Stimulated activated CD8-positive, alpha-beta memory T cell treated with anti-CD3 and anti-CD28 coated beads, Interleukin-7, amount 100 ng/mL, for 1 hour (primary cell): ENCODE data around the gene WDFY2.

Source experiments
- DNase-seq, 2 donors: peaks; one replicate each; pipeline ENCODE4 v3.0.0-alpha.2; 2020; ENCODE audit warnings: low read depth in 2 of 2

WDFY2 gene

GRCh38 chr13:51797664-51798488 is 213.6 kb downstream of the WDFY2 start:
- no peak for DNase-seq

- no peak for DNase-seq
Observed at GRCh38 chr13:51799261-51799660, 215.0 kb downstream of the WDFY2 start.

GRCh38 chr13:51800486-51800885 is 216.2 kb downstream of the WDFY2 start:
- no peak for DNase-seq

GRCh38 chr13:51801631-51802099 is 217.4 kb downstream of the WDFY2 start:
- no peak for DNase-seq

GRCh38 chr13:51802631-51803418 is 218.6 kb downstream of the WDFY2 start:
- no peak for DNase-seq

GRCh38 chr13:51803422-51804294 is 219.4 kb downstream of the WDFY2 start, which contains the start of gene DHRS12:
TSS of gene DHRS12 (minus strand) at chr13:51804163. CDS start at chr13:51799659, 4,504 bp downstream.
- DNase-seq: peak; percentile 72 to 75

GRCh38 chr13:51804295-51805172 is 220.3 kb downstream of the WDFY2 start:
- no peak for DNase-seq

GRCh38 chr13:51805313-51805712 is 221.1 kb downstream of the WDFY2 start:
- no peak for DNase-seq

- no peak for DNase-seq
Observed at GRCh38 chr13:51805925-51806324, 221.7 kb downstream of the WDFY2 start.

GRCh38 chr13:51806566-51806965 is 222.3 kb downstream of the WDFY2 start:
- DNase-seq: no peak

GRCh38 chr13:51807041-51807440 is 222.8 kb downstream of the WDFY2 start:
- no peak for DNase-seq

GRCh38 chr13:51808811-51809210 is 224.5 kb downstream of the WDFY2 start:
- no peak for DNase-seq

- no peak for DNase-seq
Observed at GRCh38 chr13:51811046-51811445, 226.8 kb downstream of the WDFY2 start.

GRCh38 chr13:51811920-51812451 is 227.7 kb downstream of the WDFY2 start:
- no peak for DNase-seq

GRCh38 chr13:51814071-51814470 is 229.8 kb downstream of the WDFY2 start:
- no peak for DNase-seq

GRCh38 chr13:51814825-51815650 is 230.8 kb downstream of the WDFY2 start:
- peak; percentile 44 to 61 for DNase-seq

- no peak for DNase-seq
Observed at GRCh38 chr13:51815848-51816247, 231.6 kb downstream of the WDFY2 start.

GRCh38 chr13:51816604-51817249 is 232.5 kb downstream of the WDFY2 start:
- DNase-seq: no peak
